Spinal cord (tissue), 10 donors: ENCODE measurements around the gene CELSR1. TPM values are rescaled to one million over a fixed set of nuclear protein-coding genes. Genes with fewer than 3 reads are reported as not detected.

ENCODE experiments used
- DNase-seq, 6 donors: peaks; one replicate each; pipeline versions ENCODE4 v3.0.0 to v3.0.0-alpha.2; 2013 to 2015; ENCODE audit warnings: low spot score in 6 of 6, low read depth in 4 of 6
- H3K27ac ChIP-seq: one replicate; pipeline ENCODE4 v1.5.1; 2013; ENCODE audit warnings: low read depth, low read length, control low read depth
- H3K27me3 ChIP-seq: one replicate; pipeline ENCODE4 v1.6.1; 2013; ENCODE audit warnings: low read length; ENCODE audit not compliant: control insufficient read depth, insufficient read depth
- H3K36me3 ChIP-seq: one replicate; pipeline ENCODE4 v1.6.1; 2013; ENCODE audit warnings: low read length; ENCODE audit not compliant: control insufficient read depth, insufficient read depth
- H3K4me1 ChIP-seq: one replicate; pipeline ENCODE4 v1.6.1; 2013; ENCODE audit warnings: low read length; ENCODE audit not compliant: control insufficient read depth, insufficient read depth
- H3K4me3 ChIP-seq: one replicate; pipeline ENCODE4 v1.5.1; 2013; ENCODE audit warnings: low read depth, low read length, control low read depth
- H3K9me3 ChIP-seq: one replicate; pipeline ENCODE4 v1.6.1; 2013; ENCODE audit warnings: low read length; ENCODE audit not compliant: control insufficient read depth, insufficient read depth
- WGBS: methylation state at CpG from one replicate; pipeline ENCODE4 v1.1.5; 2013; ENCODE audit warnings: missing lambda C conversion rate; ENCODE audit not compliant: insufficient coverage; 5-methylcytosine and 5-hydroxymethylcytosine counted together
- polyA plus RNA-seq, 2 donors: library from polyadenylated mRNA; unstranded; fragments of 120-200 nt; gene quantifications; one replicate each; pipeline ENCODE4 v1.2.1, GENCODE V29; 2013; ENCODE audit not compliant: insufficient read length in 2 of 2
- total RNA-seq, 2 donors: library from RNA; depleted of rRNA in 1 of 2; stranded (reverse); fragments of 120-200 nt in 1 of 2; fragments of >200 nt in 1 of 2; gene quantifications; one replicate each; pipeline versions ENCODE4 v1.2.3 to v1.2.4, GENCODE V29; 2013 to 2014
- donor health status: healthy.

CELSR1 gene
- total and polyA plus RNA-seq, 4 donors = 2.9 to 8.2 (median 6.6) TPM

- no peaks in the 10 kb centered on the region for H3K9me3 ChIP-seq
- no peak overlapping the region for H3K4me3 ChIP-seq
- peaks cover 36% of the 10 kb centered on the region for H3K4me1 ChIP-seq
- WGBS = 100% methylated on average over 1 of the region's 10 CpGs
- no peak overlapping the region for H3K27ac ChIP-seq
- DNase-seq = no peak
- no peaks in the 10 kb centered on the region for H3K27me3 ChIP-seq
- H3K36me3 ChIP-seq = peaks cover 73% of the 10 kb centered on the region
Observed at GRCh38 chr22:46360891-46361290, 176.5 kb downstream of the CELSR1 start.

GRCh38 chr22:46360097-46360496 is 177.3 kb downstream of the CELSR1 start:
- Histone ChIP-seq H3K27me3 (no peaks in the 10 kb centered on the region), H3K4me3 (no peak overlapping the region), H3K27ac (no peak overlapping the region), H3K9me3 (no peaks in the 10 kb centered on the region), H3K4me1 (peaks cover 43% of the 10 kb centered on the region), H3K36me3 (peaks cover 76% of the 10 kb centered on the region)
- no peak for DNase-seq
- 85% methylated on average over 5 of the region's 5 CpGs for WGBS

GRCh38 chr22:46359362-46359761 is 178.1 kb downstream of the CELSR1 start:
- no peak for DNase-seq
- no peaks in the 10 kb centered on the region for H3K9me3 ChIP-seq
- H3K4me1 ChIP-seq = peaks cover 43% of the 10 kb centered on the region
- H3K4me3 ChIP-seq = no peak overlapping the region
- H3K36me3 ChIP-seq = peaks cover 76% of the 10 kb centered on the region
- WGBS = 90% methylated on average over 14 of the region's 14 CpGs
- H3K27ac ChIP-seq = no peak overlapping the region
- H3K27me3 ChIP-seq = no peaks in the 10 kb centered on the region

GRCh38 chr22:46358766-46359165 is 178.7 kb downstream of the CELSR1 start:
- Histone ChIP-seq H3K27ac (no peak overlapping the region), H3K4me3 (no peak overlapping the region), H3K4me1 (peaks cover 43% of the 10 kb centered on the region), H3K36me3 (peaks cover 76% of the 10 kb centered on the region), H3K9me3 (no peaks in the 10 kb centered on the region), H3K27me3 (no peaks in the 10 kb centered on the region)
- WGBS = 87% methylated on average over 4 of the region's 6 CpGs
- no peak for DNase-seq

GRCh38 chr22:46357711-46358520 is 179.5 kb downstream of the CELSR1 start:
- Histone ChIP-seq H3K36me3 (peaks cover 77% of the 10 kb centered on the region), H3K9me3 (no peaks in the 10 kb centered on the region)

GRCh38 chr22:46356496-46357480 is 180.6 kb downstream of the CELSR1 start:
- Histone ChIP-seq H3K36me3 (peaks cover 81% of the 10 kb centered on the region), H3K4me1 (peaks cover 30% of the 10 kb centered on the region)

More at GRCh38 chr22:46357711-46358520, 179.5 kb downstream of the CELSR1 start:
- Histone ChIP-seq H3K27ac (no peak overlapping the region), H3K4me3 (no peak overlapping the region), H3K4me1 (peaks cover 41% of the 10 kb centered on the region), H3K27me3 (no peaks in the 10 kb centered on the region)
- 55% methylated on average over 17 of the region's 19 CpGs for whole genome bisulfite sequencing
- peak in 1 of 6 donors; percentile 63 for DNase-seq

GRCh38 chr22:46355996-46356471 is 181.4 kb downstream of the CELSR1 start:
- Histone ChIP-seq H3K27me3 (no peaks in the 10 kb centered on the region), H3K4me1 (peaks cover 28% of the 10 kb centered on the region), H3K9me3 (no peaks in the 10 kb centered on the region), H3K36me3 (peaks cover 89% of the 10 kb centered on the region), H3K27ac (no peak overlapping the region), H3K4me3 (no peak overlapping the region)
- DNase-seq = no peak
- 88% methylated on average over 12 of the region's 12 CpGs for WGBS

More at GRCh38 chr22:46356496-46357480, 180.6 kb downstream of the CELSR1 start:
- Histone ChIP-seq H3K9me3 (no peaks in the 10 kb centered on the region), H3K27me3 (no peaks in the 10 kb centered on the region), H3K4me3 (no peak overlapping the region), H3K27ac (no peak overlapping the region)
- whole genome bisulfite sequencing = 86% methylated on average over 23 of the region's 23 CpGs
- no peak for DNase-seq

GRCh38 chr22:46355369-46355995 is 181.9 kb downstream of the CELSR1 start:
- Histone ChIP-seq H3K9me3 (no peaks in the 10 kb centered on the region), H3K4me1 (peaks cover 34% of the 10 kb centered on the region), H3K27ac (no peak overlapping the region), H3K36me3 (peaks cover 94% of the 10 kb centered on the region), H3K27me3 (no peaks in the 10 kb centered on the region), H3K4me3 (no peak overlapping the region)
- 41% methylated on average over 22 of the region's 22 CpGs for WGBS
- DNase-seq = peak in 4 of 6 donors; percentile 46 to 91 (median 72)

- Histone ChIP-seq H3K9me3 (no peaks in the 10 kb centered on the region), H3K36me3 (peaks cover 94% of the 10 kb centered on the region), H3K4me1 (peaks cover 37% of the 10 kb centered on the region), H3K27ac (no peak overlapping the region), H3K4me3 (no peak overlapping the region), H3K27me3 (no peaks in the 10 kb centered on the region)
- WGBS = 100% methylated on average over 1 of the region's 7 CpGs
- no peak for DNase-seq
Observed at GRCh38 chr22:46354993-46355305, 182.5 kb downstream of the CELSR1 start.
